IPS-NIHi11 (cell line): ENCODE measurements around the gene FRRS1.
"Not testable (repeated sequence)": the region's sequence is repeated elsewhere in the genome, so short reads cannot be mapped to it uniquely, and the experiment has no call there.

ENCODE experiments used
- DNase-seq: peaks from one replicate; pipeline ENCODE4 v3.0.0; 2012; ENCODE audit warnings: mixed read lengths, low spot score

The FRRS1 gene, protein sequence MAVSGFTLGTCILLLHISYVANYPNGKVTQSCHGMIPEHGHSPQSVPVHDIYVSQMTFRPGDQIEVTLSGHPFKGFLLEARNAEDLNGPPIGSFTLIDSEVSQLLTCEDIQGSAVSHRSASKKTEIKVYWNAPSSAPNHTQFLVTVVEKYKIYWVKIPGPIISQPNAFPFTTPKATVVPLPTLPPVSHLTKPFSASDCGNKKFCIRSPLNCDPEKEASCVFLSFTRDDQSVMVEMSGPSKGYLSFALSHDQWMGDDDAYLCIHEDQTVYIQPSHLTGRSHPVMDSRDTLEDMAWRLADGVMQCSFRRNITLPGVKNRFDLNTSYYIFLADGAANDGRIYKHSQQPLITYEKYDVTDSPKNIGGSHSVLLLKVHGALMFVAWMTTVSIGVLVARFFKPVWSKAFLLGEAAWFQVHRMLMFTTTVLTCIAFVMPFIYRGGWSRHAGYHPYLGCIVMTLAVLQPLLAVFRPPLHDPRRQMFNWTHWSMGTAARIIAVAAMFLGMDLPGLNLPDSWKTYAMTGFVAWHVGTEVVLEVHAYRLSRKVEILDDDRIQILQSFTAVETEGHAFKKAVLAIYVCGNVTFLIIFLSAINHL

DNA sequence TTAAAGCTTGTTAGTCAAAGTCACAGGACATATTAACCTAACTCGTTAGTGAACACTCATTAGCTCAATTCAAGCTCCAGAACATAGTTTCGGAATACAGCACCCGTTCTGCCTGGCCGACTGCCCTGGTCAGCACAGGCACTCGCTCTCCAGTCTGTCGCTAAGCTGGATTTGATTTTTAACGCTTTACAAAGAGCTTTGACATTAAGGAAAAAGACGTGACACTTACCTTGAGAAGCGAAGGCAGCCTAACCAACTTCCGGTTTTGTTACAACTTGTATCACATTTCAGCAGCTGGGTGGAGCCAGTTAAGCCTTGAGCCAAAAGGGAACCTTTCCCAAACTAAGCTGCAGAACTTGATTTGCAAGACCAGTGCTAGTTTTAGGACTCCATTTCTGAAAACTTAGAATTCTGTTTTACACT is at the start of gene FRRS1:
FRRS1 (minus strand) TSS at position 258 of the 423 bp plus-strand sequence. CDS start 17,867 bp downstream, outside the sequence.
- peak; percentile 78 for DNase-seq

DNA sequence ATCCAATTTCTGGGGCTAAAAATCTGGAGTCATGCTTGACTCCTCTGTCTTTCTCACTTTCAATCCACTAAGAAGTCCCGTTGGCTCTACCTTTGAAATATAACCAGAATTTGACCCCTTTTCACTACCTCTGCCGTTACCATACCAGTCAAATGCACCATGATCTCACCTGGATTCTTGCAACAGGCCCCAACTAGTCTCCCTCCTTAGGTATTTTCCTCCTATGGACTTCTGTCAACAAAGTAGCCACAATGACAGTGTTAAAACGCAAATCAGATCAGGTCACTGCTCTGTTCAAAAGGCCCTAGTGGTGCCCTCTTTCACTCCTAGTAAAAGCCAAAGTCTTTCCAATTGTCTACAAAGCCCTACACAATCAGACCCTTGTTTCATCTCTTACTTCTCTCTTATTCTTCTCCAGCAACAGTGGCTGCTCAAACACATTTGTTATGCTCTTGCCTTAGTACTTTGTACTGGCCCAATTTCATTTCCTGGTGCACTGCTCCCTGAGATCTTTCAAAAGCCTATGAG is 48.0 kb upstream of the FRRS1 start:
- DNase-seq, result no peak

DNA sequence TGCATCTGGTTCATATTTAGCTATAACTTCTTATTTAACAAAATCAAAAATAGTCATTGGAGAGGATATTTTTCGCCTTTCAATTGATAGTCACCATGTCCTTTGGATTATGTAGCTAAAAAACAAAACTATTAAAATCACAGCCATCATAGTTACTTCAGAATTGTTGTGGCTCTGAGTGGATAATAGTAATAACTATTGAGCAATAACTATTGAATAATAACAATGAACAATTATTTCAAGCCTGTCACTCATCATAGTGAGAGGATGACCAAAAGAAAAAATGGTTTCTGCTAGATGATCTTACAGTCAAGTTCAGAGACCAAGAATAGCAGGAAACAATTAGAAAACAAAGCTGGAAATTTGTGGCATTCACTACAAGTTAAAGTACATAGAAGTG is 45.3 kb upstream of the FRRS1 start:
- DNase-seq, result no peak

DNA sequence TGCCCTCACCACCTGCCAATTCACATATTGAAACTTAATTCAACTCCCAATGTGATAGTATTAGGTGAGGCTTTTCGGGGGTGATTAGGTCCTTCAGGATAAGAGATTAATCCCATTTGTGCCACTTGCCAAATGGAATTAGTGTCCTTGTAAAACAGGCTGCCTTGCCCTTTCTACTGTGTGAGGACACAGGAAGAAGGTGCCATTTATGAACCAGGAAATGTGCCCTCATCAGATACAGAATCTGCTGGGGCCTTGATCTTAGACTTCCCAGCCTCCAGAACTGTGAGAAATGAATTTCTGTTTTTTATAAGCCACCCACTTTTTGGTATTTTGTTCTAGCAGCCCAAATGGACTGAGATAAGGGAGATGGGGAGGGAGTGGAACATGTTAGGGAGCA is 44.6 kb upstream of the FRRS1 start:
- no peak for DNase-seq

DNA sequence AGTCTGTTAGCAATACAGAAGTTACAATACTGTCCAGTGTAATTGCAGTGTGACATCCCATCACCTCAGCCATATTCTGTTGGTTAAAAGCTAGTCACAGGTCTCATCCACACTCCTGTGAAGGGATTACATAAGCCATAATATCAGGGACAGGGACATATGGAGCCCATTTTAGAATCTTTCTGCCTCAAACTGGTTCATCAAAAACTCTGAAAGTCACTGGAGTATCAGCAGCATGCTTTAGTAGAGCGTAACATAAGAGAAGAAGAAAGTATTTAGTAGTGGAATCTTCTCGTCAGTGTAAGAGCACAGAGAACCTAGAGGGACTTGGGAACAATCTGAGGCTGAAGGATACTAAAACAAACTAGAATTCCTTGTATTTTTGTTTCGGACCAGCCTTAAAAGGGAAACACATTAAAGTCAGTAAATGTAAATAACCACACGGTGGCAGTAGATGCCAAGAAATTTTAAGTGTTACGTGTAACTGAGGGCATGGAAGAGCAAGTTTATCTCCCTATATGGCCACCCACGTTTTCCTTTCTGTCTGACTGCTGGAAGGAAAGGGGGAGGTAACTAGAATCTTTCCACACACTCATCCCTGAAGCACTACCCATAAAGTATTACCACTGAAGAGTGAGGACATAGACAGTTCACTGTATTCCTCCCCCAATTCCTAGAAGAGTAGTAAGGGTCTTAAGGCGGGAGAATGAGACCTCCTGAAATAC is 42.1 kb upstream of the FRRS1 start:
- DNase-seq, result peak; percentile 71

DNA sequence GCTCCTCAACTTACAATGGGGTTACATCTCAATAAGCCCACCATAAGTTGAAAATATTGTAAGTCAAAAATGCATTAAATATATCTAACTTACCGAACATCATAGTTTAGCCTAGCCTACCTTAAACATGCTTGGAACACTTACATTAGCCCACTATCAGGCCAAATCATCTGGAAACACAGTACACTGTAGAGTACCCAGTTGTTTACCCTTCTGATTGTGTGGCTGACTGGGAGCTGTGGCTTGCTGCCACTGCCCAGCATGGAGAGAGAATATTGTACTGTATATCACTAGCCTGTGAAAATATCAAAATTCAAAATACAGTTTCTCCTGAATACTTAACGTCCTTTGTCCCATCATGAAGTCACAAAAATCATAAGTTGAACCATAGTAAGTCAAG is 40.4 kb upstream of the FRRS1 start:
- DNase-seq, result no peak

DNA sequence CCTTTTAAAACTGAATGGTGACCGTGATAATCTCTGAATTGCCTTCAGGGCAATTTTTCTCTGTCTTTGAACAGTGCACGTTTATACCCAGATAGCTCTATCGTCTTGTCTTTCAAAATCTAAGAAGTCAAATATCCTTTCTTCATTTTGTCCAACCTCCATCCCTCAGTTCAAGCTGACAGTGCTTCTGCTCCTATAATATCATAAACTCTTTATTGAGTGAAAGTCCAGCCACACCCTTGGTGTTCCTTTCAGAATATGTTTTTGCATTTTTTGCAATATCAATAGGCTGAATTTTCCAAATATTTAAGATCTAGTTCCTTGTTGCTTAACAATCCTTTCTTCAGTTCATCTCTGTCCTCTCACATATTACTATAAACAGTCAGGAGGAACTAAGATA is 35.1 kb upstream of the FRRS1 start:
- DNase-seq, result no peak

DNA sequence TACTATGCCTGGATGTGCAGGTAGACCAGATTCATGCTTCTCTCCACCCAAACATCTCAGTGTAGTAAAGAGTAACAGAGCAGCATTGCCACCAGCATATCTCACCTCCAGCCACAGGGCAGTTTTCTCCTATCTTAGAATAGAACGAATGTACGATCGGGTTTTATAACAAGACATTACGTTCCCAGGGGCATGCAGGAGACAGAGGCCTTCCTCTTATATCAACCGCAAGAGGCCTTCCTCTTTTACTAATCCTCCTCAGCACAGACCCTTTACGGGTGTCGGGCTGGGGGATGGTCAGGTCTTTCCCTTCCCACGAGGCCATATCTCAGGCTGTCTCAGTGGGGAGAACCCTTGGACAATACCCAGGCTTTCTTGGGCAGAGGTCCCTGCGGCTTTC is 27.4 kb upstream of the FRRS1 start:
- DNase-seq, result not testable (repeated sequence)

DNA sequence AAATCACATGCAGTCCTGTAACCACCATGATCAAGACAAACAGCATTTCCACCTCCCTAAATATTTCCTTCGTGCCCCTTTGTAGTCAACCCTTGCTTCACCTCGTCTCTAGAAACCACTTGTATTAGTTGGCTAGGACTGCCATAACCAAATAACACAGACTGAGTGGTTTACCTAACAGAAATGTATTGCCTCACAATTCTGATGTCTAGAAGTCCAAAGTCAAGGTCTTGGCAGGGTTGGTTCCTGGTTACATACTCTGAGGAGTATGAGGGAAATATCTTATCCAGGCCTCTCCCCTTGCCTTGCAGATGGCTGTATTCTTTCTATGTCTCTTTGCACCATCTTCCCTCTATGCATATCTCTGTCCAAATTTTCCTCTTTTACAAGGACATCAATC is 23.3 kb upstream of the FRRS1 start:
- no peak for DNase-seq

DNA sequence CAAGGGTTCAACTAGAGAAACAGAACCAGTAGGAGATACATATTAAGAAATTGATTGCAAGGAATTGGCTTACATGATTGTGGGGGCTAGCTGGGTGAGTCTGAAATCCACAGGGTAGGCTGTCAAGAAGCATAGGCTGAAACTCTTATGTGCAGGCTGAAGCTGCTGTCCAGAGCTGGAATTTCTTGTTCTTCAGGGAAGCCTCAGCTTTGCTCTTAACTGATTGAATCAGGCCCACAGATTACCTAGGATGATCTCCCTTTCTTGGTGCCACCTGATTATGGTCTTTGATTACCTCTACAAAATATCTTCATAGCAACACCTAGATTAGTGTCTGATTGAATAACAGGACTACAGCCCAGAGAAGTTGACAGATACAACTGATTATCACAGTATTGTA is 22.5 kb upstream of the FRRS1 start:
- DNase-seq, result no peak

DNA sequence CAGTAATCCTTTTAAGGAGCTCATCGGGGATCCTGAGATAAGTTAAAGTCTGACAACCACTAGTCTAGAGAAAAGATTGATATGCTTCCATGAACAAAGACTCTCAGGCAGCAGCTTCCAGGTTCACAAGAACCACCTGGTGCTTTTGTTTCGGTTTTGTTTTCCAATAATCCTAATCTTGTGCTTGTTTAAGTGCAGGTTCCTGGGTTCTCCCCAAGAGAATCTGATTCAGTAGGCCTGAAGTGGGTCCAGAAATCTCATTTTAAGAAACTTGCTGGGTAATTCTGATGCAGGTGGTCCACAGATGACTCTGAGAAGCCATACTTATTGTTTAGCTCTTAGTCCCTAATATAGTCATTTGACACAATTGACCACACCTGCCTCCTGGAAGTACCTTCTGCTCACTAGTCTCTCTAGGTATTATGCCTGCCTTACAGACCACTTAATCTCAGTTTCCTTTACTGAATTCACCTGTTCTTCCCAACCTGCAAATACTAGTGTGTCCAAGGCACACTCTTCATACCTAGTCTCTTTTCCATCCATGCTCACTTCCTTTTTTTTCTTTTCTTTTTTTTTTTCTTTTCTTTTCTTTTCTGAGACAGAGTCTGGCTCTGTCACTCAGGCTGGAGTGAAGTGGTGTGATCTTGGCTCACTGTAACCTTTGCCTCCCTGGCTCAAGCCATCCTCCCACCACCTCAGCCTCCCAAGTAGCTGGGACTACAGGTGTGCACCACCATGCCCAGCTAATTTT is 20.5 kb upstream of the FRRS1 start:
- no peak for DNase-seq

DNA sequence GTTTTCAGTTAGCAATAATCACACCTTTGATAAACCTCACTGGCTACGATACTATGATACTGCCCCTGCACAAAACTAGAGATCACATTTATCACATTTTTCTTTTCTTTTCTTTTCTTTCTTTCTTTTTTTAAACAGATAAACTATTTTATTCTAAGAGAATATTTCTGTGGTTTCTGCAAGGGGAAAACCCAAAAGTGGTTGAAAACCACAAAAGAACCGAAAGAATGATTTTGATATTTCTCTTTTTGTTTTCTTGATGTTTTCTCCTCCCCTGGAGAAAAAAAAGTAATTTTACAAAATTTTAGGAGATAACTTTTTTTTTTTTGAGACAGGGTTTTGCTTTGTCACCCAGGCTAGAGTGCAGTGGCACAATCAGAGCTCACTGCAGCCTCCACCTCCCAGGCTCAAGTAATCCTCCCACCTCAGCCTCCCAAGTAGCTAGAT is 18.4 kb upstream of the FRRS1 start:
- DNase-seq, result no peak

DNA sequence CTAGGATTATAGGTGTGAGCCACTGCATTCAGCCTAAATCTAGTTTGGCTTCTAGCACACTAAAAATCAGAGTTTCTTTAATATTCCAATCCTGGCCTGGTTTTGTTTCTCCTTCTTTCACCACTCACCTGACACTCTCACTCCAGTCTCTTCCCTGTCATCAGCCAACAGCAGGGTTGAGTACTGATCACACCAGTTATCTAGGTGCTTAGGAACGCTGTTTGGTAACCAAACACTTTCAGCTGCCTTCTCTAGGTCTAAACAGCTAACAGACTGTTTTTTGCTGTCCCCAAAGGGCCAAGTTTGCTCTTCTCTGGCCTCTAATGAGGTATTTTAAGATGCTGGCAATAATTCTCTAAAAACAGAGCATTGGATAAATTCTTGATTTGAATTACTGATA is 17.7 kb upstream of the FRRS1 start:
- DNase-seq, result no peak

DNA sequence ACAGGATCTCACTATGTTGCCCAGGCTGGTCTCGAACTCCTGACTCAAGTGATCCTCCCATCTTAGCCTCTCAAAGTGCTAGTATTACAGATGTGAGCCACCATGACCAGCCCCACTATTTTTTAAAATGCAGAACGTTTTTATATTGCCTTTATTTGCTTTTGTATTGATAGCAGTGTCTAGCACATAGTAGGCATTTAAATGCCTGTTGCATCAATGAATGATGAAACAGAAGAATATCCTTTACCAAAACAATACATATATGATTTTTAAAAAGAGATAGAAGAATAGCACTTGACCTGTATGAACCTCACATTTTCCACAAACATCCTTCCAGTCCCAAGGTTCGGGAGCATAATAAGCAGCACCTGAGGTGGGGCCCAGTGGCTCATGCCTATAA is 16.5 kb upstream of the FRRS1 start:
- DNase-seq, result no peak

DNA sequence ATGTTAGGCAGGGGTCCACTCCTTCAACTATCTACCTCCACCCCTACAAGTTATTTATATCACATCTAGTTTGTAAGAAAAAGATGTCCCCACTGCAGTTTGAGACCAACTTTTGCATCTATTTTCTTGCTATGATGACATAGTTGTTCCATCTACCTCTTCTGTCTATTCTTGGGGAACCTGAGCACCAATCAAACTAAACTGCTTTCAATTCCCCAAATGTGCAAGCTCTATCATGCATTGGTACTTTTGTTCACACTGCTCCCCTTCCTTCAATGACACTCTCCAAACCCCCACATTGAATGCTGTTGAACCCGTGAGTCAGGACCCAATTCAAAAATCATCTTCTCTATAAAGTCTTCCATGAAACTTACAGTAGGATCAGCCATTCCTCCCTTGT is 16.0 kb upstream of the FRRS1 start:
- no peak for DNase-seq

DNA sequence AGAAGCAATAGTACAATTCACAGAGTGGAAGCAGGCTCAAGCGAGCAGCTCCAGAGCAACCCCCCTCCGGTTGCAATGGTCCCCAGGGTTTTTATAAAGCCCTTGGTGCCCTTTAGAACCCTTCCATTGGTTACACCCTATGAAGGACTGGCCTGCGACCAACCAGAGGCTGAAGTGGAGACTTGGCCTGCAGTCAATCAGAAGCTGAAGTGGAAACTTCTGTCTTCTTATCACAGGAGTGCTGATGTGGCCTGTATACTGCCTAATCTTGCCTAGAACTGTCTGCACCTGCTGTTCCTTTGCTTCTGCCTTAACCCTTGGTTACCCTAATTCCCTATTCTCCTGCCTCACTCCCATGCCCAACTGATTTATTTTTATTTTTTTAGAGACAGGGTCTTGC is 15.4 kb upstream of the FRRS1 start:
- no peak for DNase-seq

DNA sequence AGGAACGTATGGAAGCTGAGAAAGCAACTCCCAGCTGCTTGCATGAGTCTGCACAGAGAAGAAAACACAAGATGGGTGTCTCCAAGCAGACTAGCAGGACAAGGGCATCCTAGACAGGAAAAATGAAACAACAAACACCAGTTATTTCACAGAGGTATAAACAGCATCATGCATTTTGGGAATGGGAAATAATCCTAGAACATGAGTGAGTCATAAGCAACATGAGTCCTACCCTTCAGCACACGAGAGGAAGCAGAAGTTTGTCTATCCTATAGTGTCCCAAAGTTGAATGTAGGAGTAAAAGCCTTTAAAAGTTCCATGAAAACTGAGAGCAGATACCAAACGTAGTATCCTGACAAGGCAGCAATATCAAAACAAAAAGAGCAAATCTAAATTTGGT is 11.3 kb upstream of the FRRS1 start:
- DNase-seq, result no peak

DNA sequence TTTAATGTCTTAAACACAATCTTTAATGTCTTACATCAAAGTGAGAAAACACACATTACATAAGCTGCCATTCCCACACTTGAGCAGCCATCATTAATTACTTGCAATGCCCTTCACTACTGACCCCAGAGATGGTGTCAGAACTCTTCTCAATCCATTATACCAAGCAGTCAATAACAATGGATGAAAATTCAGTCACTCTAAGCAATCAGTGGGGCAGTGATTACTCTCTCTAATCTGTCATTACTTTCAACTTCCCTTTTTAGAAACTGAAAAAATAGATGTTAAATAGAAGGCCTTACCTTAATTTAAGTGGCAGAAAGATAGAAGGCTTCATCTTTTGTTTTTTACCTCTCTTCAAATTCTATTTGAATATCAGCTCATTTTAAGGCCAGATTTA is 9.7 kb upstream of the FRRS1 start:
- DNase-seq, result no peak

DNA sequence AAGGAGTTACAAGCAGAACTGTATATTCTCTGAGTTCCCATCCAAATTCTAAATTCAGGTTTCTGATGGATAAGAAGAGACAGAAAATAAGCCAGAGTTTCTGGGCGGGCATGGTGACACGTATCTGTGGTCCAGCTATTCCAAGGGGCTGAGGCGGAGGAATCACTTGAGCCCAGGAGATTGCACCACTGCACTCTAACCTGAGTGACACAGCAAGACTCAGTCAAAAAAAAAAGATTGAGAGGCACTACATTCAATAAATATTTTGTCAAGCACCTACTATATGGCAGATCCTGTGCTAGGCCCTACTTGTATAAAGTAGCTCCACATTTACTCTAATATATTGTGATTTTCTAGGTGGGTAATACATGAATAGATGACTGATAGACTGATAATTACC is 6.4 kb upstream of the FRRS1 start:
- DNase-seq, result no peak

DNA sequence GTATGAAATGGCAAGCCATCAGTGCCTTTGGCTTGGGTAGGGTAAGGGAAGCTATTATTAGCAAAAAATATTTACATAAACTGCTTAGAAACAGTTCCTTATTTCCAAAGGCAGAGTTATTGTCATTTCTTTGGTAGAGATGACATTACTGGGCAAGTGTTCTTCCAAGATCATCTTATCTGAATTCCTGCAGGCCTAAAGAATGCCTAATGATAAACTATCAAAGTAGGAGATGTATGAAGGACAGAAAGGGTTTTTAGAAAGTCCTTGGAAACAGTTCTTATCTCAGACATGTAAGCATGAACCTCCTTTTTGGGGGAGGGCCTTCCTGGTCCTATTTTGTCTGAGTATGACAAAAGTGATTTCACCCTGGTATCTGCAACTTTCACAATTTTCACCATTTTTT is 5.1 kb upstream of the FRRS1 start:
- DNase-seq, result no peak

DNA sequence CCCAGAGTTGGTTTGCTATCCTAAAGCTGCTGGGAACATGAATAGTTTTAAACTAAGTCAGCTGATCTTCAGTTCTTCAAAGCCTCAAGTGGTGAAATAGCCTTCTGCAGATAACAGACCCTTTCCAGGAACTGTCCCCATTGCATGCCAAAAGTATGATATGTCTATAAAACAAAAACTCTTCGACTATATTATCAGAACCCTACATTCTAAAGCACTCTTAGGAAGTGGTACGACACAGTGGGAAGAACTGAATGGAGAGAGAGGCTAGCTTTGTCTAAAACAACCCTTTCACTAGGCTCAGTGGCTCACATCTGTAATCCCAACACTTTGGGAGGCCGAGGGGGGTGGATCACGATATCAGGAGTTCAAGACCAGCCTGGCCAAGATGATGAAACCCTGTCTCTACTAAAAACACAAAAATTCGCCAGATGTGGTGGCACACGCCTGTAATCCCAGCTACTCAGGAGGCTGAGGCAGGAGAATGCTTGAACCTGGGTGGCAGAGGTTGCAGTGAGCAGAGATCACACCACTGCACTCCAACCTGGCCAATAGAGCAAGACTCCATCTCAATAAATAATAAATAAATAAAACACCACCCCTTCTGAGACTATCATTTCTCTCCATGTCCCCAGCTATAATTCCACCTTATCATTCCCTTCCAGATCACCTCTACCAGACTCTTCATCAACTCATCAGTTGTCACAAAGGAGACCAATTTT is 2.2 kb upstream of the FRRS1 start:
- no peak for DNase-seq
